Gastrocnemius medialis (tissue), 4 donors: Measurements from ENCODE around the gene HIRIP3. TPM values are rescaled to one million over a fixed set of nuclear protein-coding genes. Genes with fewer than 3 reads are reported as not detected.

Source experiments
- ATAC-seq, 2 donors: fragments of 150-250 bp; one replicate each; pipeline ENCODE4 v1.9.1; 2016
- DNase-seq, 2 donors: peaks; one replicate each; pipeline ENCODE4 v3.0.0-alpha.2; 2019
- H3K27ac ChIP-seq, 4 donors: fragments of 200-600 bp; sonication (generic); 1 replicate in 1 of 4; 2 replicates in 3 of 4; pipeline ENCODE4 v1.5.1; 2016 to 2018; ENCODE audit warnings: mild to moderate bottlenecking in 2 of 4, moderate library complexity in 1 of 4
- H3K27me3 ChIP-seq, 3 donors: fragments of 200-600 bp; sonication (generic) in 2 of 3; 1 replicate in 1 of 3; 2 replicates in 2 of 3; pipeline versions ENCODE4 v1.5.1 to v1.6.0; 2016 to 2019; ENCODE audit warnings: mild to moderate bottlenecking in 1 of 3, moderate library complexity in 1 of 3
- H3K36me3 ChIP-seq, 2 donors: fragments of 200-600 bp; sonication (generic) in 1 of 2; one replicate each; pipeline ENCODE4 v1.5.1; 2017 to 2018
- H3K4me1 ChIP-seq, 2 donors: fragments of 200-600 bp; sonication (generic) in 1 of 2; one replicate each; pipeline ENCODE4 v1.5.1; 2016 to 2017; ENCODE audit warnings: mild to moderate bottlenecking in 2 of 2
- H3K4me3 ChIP-seq, 4 donors: fragments of 200-600 bp; sonication (generic) in 3 of 4; 1 replicate in 1 of 4; 2 replicates in 3 of 4; pipeline ENCODE4 v1.5.1; 2016 to 2019; ENCODE audit warnings: mild to moderate bottlenecking in 2 of 4
- H3K9me3 ChIP-seq, 3 donors: fragments of 200-600 bp; sonication (generic) in 2 of 3; 1 replicate in 1 of 3; 2 replicates in 2 of 3; pipeline ENCODE4 v1.5.1; 2016 to 2019
- CTCF ChIP-seq, 5 experiments: fragments of 450-650 bp in 3 of 5; fragments of 200-600 bp in 2 of 5; sonication (generic) in 2 of 5; IDR thresholded peaks in 4 of 5; conservative IDR thresholded peaks in 1 of 5; 1 replicate in 4 of 5; 2 replicates in 1 of 5; pipeline ENCODE4 v1.5.1; 2016 to 2019; ENCODE audit warnings: antibody characterized with exemption in 5 of 5, mild to moderate bottlenecking in 3 of 5, moderate library complexity in 3 of 5
- POLR2A ChIP-seq, 2 donors: fragments of 450-650 bp; IDR thresholded peaks; one replicate each; pipeline ENCODE4 v1.6.1; 2017; ENCODE audit warnings: antibody characterized with exemption in 2 of 2, mild to moderate bottlenecking in 2 of 2, moderate library complexity in 2 of 2
- in situ Hi-C, 4 donors: fragments of 200-750 bp; cut with MboI; loops; one replicate each; pipeline versions ENCODE4 v1.15.0 to v1.8.0; 2017; ENCODE audit warnings: low sequenced_read_pairs in 4 of 4
- intact Hi-C: fragments of 100-400 bp; cut with DNase I; formaldehyde crosslinking; loops from one replicate; pipeline ENCODE4 v1.15.1; 2023; ENCODE audit warnings: low total_unique reads
- total RNA-seq, 4 donors: library from RNA; depleted of rRNA; stranded (reverse); fragments of >200 nt; gene quantifications; one replicate each; pipeline versions ENCODE4 v1.1.0 to v1.2.3, GENCODE V29; 2016

Gene HIRIP3
- total RNA-seq, 4 donors from 2014 or later: 13.5 to 25.6 (median 17.2) TPM

- intact Hi-C loops: loop anchor here (1.0 to 10.0 kb wide), 9 partner anchors 23 to 1076 kb away; partner anchors contain the start of genes CDIPT, KCTD13, KIF22 and PAGR1
- Histone ChIP-seq H3K4me1 (peaks cover 17 to 21% of the 10 kb centered on the region in 2 donors), H3K4me3 (peak within 1 kb of the TSS; percentile 79 to 100 (median 90)), H3K36me3 (peaks cover 0 to 52% of the 10 kb centered on the region in 2 donors), H3K9me3 (no peaks in the 10 kb centered on the region), H3K27ac (peak within 1 kb of the TSS; percentile 95 to 100 (median 99)), H3K27me3 (no peaks in the 10 kb centered on the region)
- ATAC-seq: peak; percentile 91 to 97
- DNase-seq: peak; percentile 98
- in situ Hi-C loops: no loop called here
- TF ChIP-seq CTCF (IDR thresholded peaks at IDR 0.05 in 4 of 5, conservative IDR thresholded peaks at IDR 0.05 in 1 of 5) (peak in 1 of 5 experiments; percentile 10), POLR2A (IDR thresholded peaks at IDR 0.05) (peak; percentile 64 to 71)
Measured at GRCh38 chr16:29995911-29996765, 721 bp upstream of the HIRIP3 start, which contains the start of gene INO80E. INO80E (plus strand) TSS chr16:29996241; CDS start chr16:29996311, 70 bp downstream.

- H3K36me3 ChIP-seq: peaks cover 0 to 60% of the 10 kb centered on the region in 2 donors
- ATAC-seq: peak in 1 of 2 donors; percentile 8
- no peak for DNase-seq
Measured at GRCh38 chr16:29994600-29995323, 655 bp downstream of the HIRIP3 start.

GRCh38 chr16:29993903-29994599, 1.4 kb downstream of the HIRIP3 start:
- TF ChIP-seq POLR2A (IDR thresholded peaks at IDR 0.05) (no peak), CTCF (IDR thresholded peaks at IDR 0.05 in 4 of 5, conservative IDR thresholded peaks at IDR 0.05 in 1 of 5) (no peak)
- Histone ChIP-seq H3K27ac (peak overlapping the region in 3 of 4 donors; percentile 95 to 100 (median 99)), H3K36me3 (peaks cover 0 to 67% of the 10 kb centered on the region in 2 donors), H3K9me3 (no peaks in the 10 kb centered on the region), H3K4me1 (peaks cover 17 to 21% of the 10 kb centered on the region in 2 donors), H3K27me3 (no peaks in the 10 kb centered on the region), H3K4me3 (peak overlapping the region in 3 of 4 donors; percentile 79 to 100 (median 84))
- intact Hi-C loops: loop anchor here (2.0 to 10.0 kb wide), 2 partner anchors 67 to 541 kb away; partner anchors contain the start of genes KCTD13 and ZNF747
- DNase-seq (no peak), ATAC-seq (no peak)
- in situ Hi-C loops: no loop called here

More at GRCh38 chr16:29994600-29995323, 655 bp downstream of the HIRIP3 start:
- in situ Hi-C loops: no loop called here
- Histone ChIP-seq H3K27ac (peak overlapping the region; percentile 95 to 100 (median 99)), H3K27me3 (no peaks in the 10 kb centered on the region), H3K4me1 (peaks cover 17 to 21% of the 10 kb centered on the region in 2 donors), H3K4me3 (peak overlapping the region; percentile 79 to 100 (median 90)), H3K9me3 (no peaks in the 10 kb centered on the region)
- intact Hi-C loops: loop anchor here (1.0 to 10.0 kb wide), 7 partner anchors 32 to 1078 kb away; partner anchors contain the start of genes CDIPT, KCTD13, PAGR1 and TMEM219
- TF ChIP-seq CTCF (IDR thresholded peaks at IDR 0.05 in 4 of 5, conservative IDR thresholded peaks at IDR 0.05 in 1 of 5) (no peak), POLR2A (IDR thresholded peaks at IDR 0.05) (no peak)
